Panc1 (cell line): ENCODE measurements around the gene CKAP2L.

Experiments used
- CTCF ChIP-seq: fragments of 450-650 bp; IDR thresholded peaks from 2 replicates; pipeline ENCODE4 v1.5.1; 2017; ENCODE audit warnings: mild to moderate bottlenecking
- POLR2AphosphoS5 ChIP-seq: IDR thresholded peaks from 2 replicates; pipeline ENCODE4 v1.6.1; 2012; ENCODE audit warnings: mild to moderate bottlenecking, low read depth, low read length, moderate library complexity

- TF ChIP-seq CTCF (no peak), POLR2AphosphoS5 (no peak)
Measured at GRCh38 chr2:112792419-112792818, 28.0 kb upstream of the CKAP2L start.
